Upper lobe of left lung (tissue), 6 donors: ENCODE results near the gene CUL2. TPM values are rescaled to one million over a fixed set of nuclear protein-coding genes. Genes with fewer than 3 reads are reported as not detected.
A peak's percentile ranks its signal among the peaks of the same experiment; 100 is the strongest.

ENCODE experiments used
- ATAC-seq, 2 donors: fragments of 200-7000 bp; cut with Tn5 transposase; one replicate each; pipeline ENCODE4 v1.9.1; 2022; ENCODE audit warnings: mild to moderate bottlenecking in 2 of 2, moderate library complexity in 2 of 2; ENCODE audit not compliant: low FRiP score in 2 of 2
- DNase-seq, 2 donors: peaks; one replicate each; pipeline ENCODE4 v3.0.0-alpha.2; 2019 to 2020
- H3K27ac ChIP-seq, 4 donors: fragments of 200-600 bp; sonication (generic); one replicate each; pipeline ENCODE4 v1.5.1; 2016 to 2019
- H3K27me3 ChIP-seq, 4 donors: fragments of 200-600 bp; sonication (generic); one replicate each; pipeline ENCODE4 v1.5.1; 2017 to 2019
- H3K36me3 ChIP-seq, 4 donors: fragments of 200-600 bp; sonication (generic); one replicate each; pipeline ENCODE4 v1.5.1; 2016 to 2019
- H3K4me1 ChIP-seq, 4 donors: fragments of 200-600 bp; sonication (generic); one replicate each; pipeline ENCODE4 v1.5.1; 2018 to 2019
- H3K4me3 ChIP-seq, 4 donors: fragments of 200-600 bp; sonication (generic); one replicate each; pipeline ENCODE4 v1.5.1; 2017 to 2019; ENCODE audit warnings: mild to moderate bottlenecking in 2 of 4, moderate library complexity in 1 of 4
- H3K9me3 ChIP-seq, 4 donors: fragments of 200-600 bp; sonication (generic); one replicate each; pipeline ENCODE4 v1.5.1; 2018 to 2019
- CTCF ChIP-seq, 6 experiments: fragments of 450-650 bp in 4 of 6; fragments of 200-600 bp in 2 of 6; sonication (generic) in 2 of 6; IDR thresholded peaks; one replicate each; pipeline ENCODE4 v1.5.1; 2016 to 2019; ENCODE audit warnings: antibody characterized with exemption in 6 of 6
- EP300 ChIP-seq, 4 donors: sonication (generic); formaldehyde crosslinking; IDR thresholded peaks; one replicate each; pipeline ENCODE4 v1.5.1; 2017; ENCODE audit warnings: antibody characterized with exemption in 4 of 4, control low read depth in 2 of 4
- POLR2A ChIP-seq, 4 donors: fragments of 450-650 bp; IDR thresholded peaks; one replicate each; pipeline ENCODE4 v1.5.1; 2016 to 2017; ENCODE audit warnings: antibody characterized with exemption in 4 of 4, mild to moderate bottlenecking in 2 of 4
- POLR2AphosphoS5 ChIP-seq, 2 donors: sonication (generic); formaldehyde crosslinking; IDR thresholded peaks; one replicate each; pipeline ENCODE4 v1.5.1; 2017; ENCODE audit warnings: antibody characterized with exemption in 2 of 2
- WGBS, 2 donors: methylation state at CpG; one replicate each; pipeline ENCODE4 v1.1.5; 2017 to 2018; 5-methylcytosine and 5-hydroxymethylcytosine counted together
- total RNA-seq, 6 donors: library from RNA; depleted of rRNA in 4 of 6; stranded (reverse); fragments of >200 nt in 4 of 6; gene quantifications; one replicate each; pipeline versions ENCODE4 v1.1.0 to v1.2.1, GENCODE V29; 2016 to 2021
- donor health status: DM: no; HTN: no; CAD: no; lungs with moderate emphysema.
- donor health status: DM: no; HTN: yes; CAD: no; lungs with severe emphysema.

Gene CUL2
- total RNA-seq, 6 donors from 2014 or later: 11.8 to 30.7 (median 19.7) TPM

GRCh38 chr10:35040760-35041501 lies 49.2 kb downstream of the CUL2 start:
- ATAC-seq: peak in 1 of 2 donors; percentile 17
- H3K36me3 ChIP-seq: peaks cover 3 to 74% (median 22%) of the 10 kb centered on the region in 4 donors
- H3K4me1 ChIP-seq: peaks cover 0 to 4% (median 0%) of the 10 kb centered on the region in 4 donors
- 89 to 91% methylated on average over 2 to 6 of the region's 6 CpGs for WGBS, 2 donors
- no peak for DNase-seq
- TF ChIP-seq CTCF (IDR thresholded peaks at IDR 0.05): no peak
- TF ChIP-seq POLR2A (IDR thresholded peaks at IDR 0.05): no peak
- TF ChIP-seq POLR2AphosphoS5 (IDR thresholded peaks at IDR 0.05): no peak
- TF ChIP-seq EP300 (IDR thresholded peaks at IDR 0.05): no peak
- no peak overlapping the region for H3K4me3 ChIP-seq
- no peaks in the 10 kb centered on the region for H3K9me3 ChIP-seq
- H3K27me3 ChIP-seq: no peaks in the 10 kb centered on the region
- H3K27ac ChIP-seq: no peak overlapping the region

GRCh38 chr10:35037104-35037503 lies 53.0 kb downstream of the CUL2 start:
- peaks cover 4 to 76% (median 34%) of the 10 kb centered on the region in 4 donors for H3K36me3 ChIP-seq
- H3K4me1 ChIP-seq: no peaks in the 10 kb centered on the region
- H3K27ac ChIP-seq: no peak overlapping the region
- no peaks in the 10 kb centered on the region for H3K27me3 ChIP-seq
- ATAC-seq: no peak
- no peak overlapping the region for H3K4me3 ChIP-seq
- no peaks in the 10 kb centered on the region for H3K9me3 ChIP-seq
- 99% methylated on average over 4 of the region's 4 CpGs for WGBS, 2 donors
- TF ChIP-seq POLR2A (IDR thresholded peaks at IDR 0.05): no peak
- TF ChIP-seq EP300 (IDR thresholded peaks at IDR 0.05): no peak
- no peak for TF ChIP-seq POLR2AphosphoS5 (IDR thresholded peaks at IDR 0.05)
- TF ChIP-seq CTCF (IDR thresholded peaks at IDR 0.05): no peak
- DNase-seq: no peak

- H3K4me1 ChIP-seq: no peaks in the 10 kb centered on the region
- no peak for TF ChIP-seq POLR2A (IDR thresholded peaks at IDR 0.05)
- TF ChIP-seq EP300 (IDR thresholded peaks at IDR 0.05): no peak
- TF ChIP-seq POLR2AphosphoS5 (IDR thresholded peaks at IDR 0.05): no peak
- no peak for TF ChIP-seq CTCF (IDR thresholded peaks at IDR 0.05)
- WGBS, 2 donors: 14 to 25% methylated on average over 1 of the region's 1 CpG
- DNase-seq (no peak), ATAC-seq (no peak)
- H3K9me3 ChIP-seq: no peaks in the 10 kb centered on the region
- H3K4me3 ChIP-seq: no peak overlapping the region
- no peaks in the 10 kb centered on the region for H3K27me3 ChIP-seq
- no peak overlapping the region for H3K27ac ChIP-seq
- H3K36me3 ChIP-seq: peaks cover 4 to 80% (median 40%) of the 10 kb centered on the region in 4 donors
These were observed 54.5 kb downstream of the CUL2 start for GRCh38 chr10:35035606-35036005.

- no peaks in the 10 kb centered on the region for H3K9me3 ChIP-seq
- H3K4me1 ChIP-seq: no peaks in the 10 kb centered on the region
- H3K36me3 ChIP-seq: peaks cover 2 to 87% (median 39%) of the 10 kb centered on the region in 4 donors
- TF ChIP-seq POLR2A (IDR thresholded peaks at IDR 0.05): no peak
- TF ChIP-seq CTCF (IDR thresholded peaks at IDR 0.05): peak in 1 of 6 experiments; percentile 7
- no peak for TF ChIP-seq POLR2AphosphoS5 (IDR thresholded peaks at IDR 0.05)
- no peak for TF ChIP-seq EP300 (IDR thresholded peaks at IDR 0.05)
- no peak overlapping the region for H3K27ac ChIP-seq
- no peak for ATAC-seq
- no peak for DNase-seq
- no peak overlapping the region for H3K4me3 ChIP-seq
- no peaks in the 10 kb centered on the region for H3K27me3 ChIP-seq
These were observed 62.6 kb downstream of the CUL2 start for GRCh38 chr10:35027567-35027966.

- H3K9me3 ChIP-seq: no peaks in the 10 kb centered on the region
- ATAC-seq: no peak
- no peak for DNase-seq
- no peak overlapping the region for H3K4me3 ChIP-seq
- H3K27ac ChIP-seq: no peak overlapping the region
- H3K36me3 ChIP-seq: peaks cover 2 to 78% (median 29%) of the 10 kb centered on the region in 4 donors
- H3K27me3 ChIP-seq: no peaks in the 10 kb centered on the region
- TF ChIP-seq CTCF (IDR thresholded peaks at IDR 0.05) (no peak), POLR2AphosphoS5 (IDR thresholded peaks at IDR 0.05) (no peak), POLR2A (IDR thresholded peaks at IDR 0.05) (no peak), EP300 (IDR thresholded peaks at IDR 0.05) (no peak)
- H3K4me1 ChIP-seq: no peaks in the 10 kb centered on the region
These were observed 64.2 kb downstream of the CUL2 start for GRCh38 chr10:35025916-35026315.
